ENCODE results near the gene LAMTOR4.

Gene LAMTOR4

GRCh38 chr7:100115026-100115425, 33.7 kb upstream of the LAMTOR4 start:
- no peak for DNase-seq
- H3K4me1 ChIP-seq (ENCODE audit: control extremely low read depth in 1 of 4, control insufficient read depth in 4 of 4, insufficient read depth in 4 of 4, low read length in 3 of 4) = peaks cover 2 to 14% (median 4%) of the 10 kb centered on the region in 4 experiments
- no peak overlapping the region for H3K4me3 ChIP-seq (ENCODE audit: control insufficient read depth in 1 of 7, extremely low read depth in 1 of 7, insufficient read depth in 4 of 7, low read depth in 2 of 7, low read length in 6 of 7)
- H3K36me3 ChIP-seq (ENCODE audit: control insufficient read depth in 4 of 4, insufficient read depth in 4 of 4, low read length in 3 of 4) = peaks cover 0 to 32% (median 22%) of the 10 kb centered on the region in 4 experiments
- no peaks in the 10 kb centered on the region for H3K9me3 ChIP-seq (ENCODE audit: control extremely low read depth in 1 of 5, control insufficient read depth in 4 of 5, insufficient read depth in 2 of 5, low read depth in 1 of 5, low read length in 4 of 5)
- no peak overlapping the region for H3K27ac ChIP-seq (ENCODE audit: insufficient read depth in 1 of 2, low read depth in 1 of 2, low read length in 2 of 2, poor library complexity in 1 of 2, severe bottlenecking in 2 of 2)
- ChIA-PET CTCF (interaction anchor here (1.2 to 3.0 kb wide), 4 partner anchors 10 to 31 kb away, joined by 3 to 10 read pairs (median 8); partner anchors contain the start of genes AP4M1 and MCM7), POLR2A (no interaction called here)
- WGBS (ENCODE audit: insufficient coverage) = 97% methylated on average over 5 of the region's 7 CpGs
- no peaks in the 10 kb centered on the region for H3K27me3 ChIP-seq (replicated peaks in 2 of 5; ENCODE audit: control insufficient read depth in 4 of 5, insufficient read depth in 5 of 5, low read length in 4 of 5)

- Histone ChIP-seq H3K9me3 (ENCODE audit: control extremely low read depth in 1 of 5, control insufficient read depth in 4 of 5, insufficient read depth in 2 of 5, low read depth in 1 of 5, low read length in 4 of 5) (no peaks in the 10 kb centered on the region), H3K36me3 (ENCODE audit: control insufficient read depth in 4 of 4, insufficient read depth in 4 of 4, low read length in 3 of 4) (peaks cover 0 to 7% (median 3%) of the 10 kb centered on the region in 4 experiments), H3K4me1 (ENCODE audit: control extremely low read depth in 1 of 4, control insufficient read depth in 4 of 4, insufficient read depth in 4 of 4, low read length in 3 of 4) (peaks cover 2 to 22% (median 12%) of the 10 kb centered on the region in 4 experiments), H3K4me3 (ENCODE audit: control insufficient read depth in 1 of 7, extremely low read depth in 1 of 7, insufficient read depth in 4 of 7, low read depth in 2 of 7, low read length in 6 of 7) (peak overlapping the region; percentile 73 to 97 (median 94)), H3K27me3 (replicated peaks in 2 of 5; ENCODE audit: control insufficient read depth in 4 of 5, insufficient read depth in 5 of 5, low read length in 4 of 5) (no peaks in the 10 kb centered on the region), H3K27ac (ENCODE audit: insufficient read depth in 1 of 2, low read depth in 1 of 2, low read length in 2 of 2, poor library complexity in 1 of 2, severe bottlenecking in 2 of 2) (peak overlapping the region; percentile 97 to 99)
- 22% methylated on average over 17 of the region's 18 CpGs for WGBS (ENCODE audit: insufficient coverage)
- ChIA-PET POLR2A (no interaction called here), CTCF (no interaction called here)
- no peak for DNase-seq
These were observed 30.2 kb upstream of the LAMTOR4 start for GRCh38 chr7:100118388-100119071.

- peaks cover 0 to 1% (median 0%) of the 10 kb centered on the region in 4 experiments for H3K36me3 ChIP-seq (ENCODE audit: control insufficient read depth in 4 of 4, insufficient read depth in 4 of 4, low read length in 3 of 4)
- ChIA-PET CTCF (interaction anchor here (0.9 to 1.8 kb wide), 4 partner anchors 10 to 31 kb away, joined by 3 to 5 read pairs (median 4); no protein-coding TSS in a partner anchor), POLR2A (interaction anchor here (1.2 kb wide), 1 partner anchor 18 kb away, joined by 4 read pairs; the partner anchor contains the start of genes AP4M1 and MCM7)
- H3K4me1 ChIP-seq (ENCODE audit: control extremely low read depth in 1 of 4, control insufficient read depth in 4 of 4, insufficient read depth in 4 of 4, low read length in 3 of 4) = peaks cover 2 to 22% (median 12%) of the 10 kb centered on the region in 4 experiments
- peak; percentile 94 to 97 (median 96) for DNase-seq
- 0% methylated on average over 38 of the region's 49 CpGs for WGBS (ENCODE audit: insufficient coverage)
- H3K9me3 ChIP-seq (ENCODE audit: control extremely low read depth in 1 of 5, control insufficient read depth in 4 of 5, insufficient read depth in 2 of 5, low read depth in 1 of 5, low read length in 4 of 5) = no peaks in the 10 kb centered on the region
- peak within 1 kb of the TSS; percentile 73 to 97 (median 94) for H3K4me3 ChIP-seq (ENCODE audit: control insufficient read depth in 1 of 7, extremely low read depth in 1 of 7, insufficient read depth in 4 of 7, low read depth in 2 of 7, low read length in 6 of 7)
- no peaks in the 10 kb centered on the region for H3K27me3 ChIP-seq (replicated peaks in 2 of 5; ENCODE audit: control insufficient read depth in 4 of 5, insufficient read depth in 5 of 5, low read length in 4 of 5)
- H3K27ac ChIP-seq (ENCODE audit: insufficient read depth in 1 of 2, low read depth in 1 of 2, low read length in 2 of 2, poor library complexity in 1 of 2, severe bottlenecking in 2 of 2) = peak within 1 kb of the TSS; percentile 97 to 99
These were observed 29.4 kb upstream of the LAMTOR4 start, which contains the start of the genes CNPY4 and TAF6 for GRCh38 chr7:100119072-100119969. CNPY4 (plus strand) TSS chr7:100119634; CDS start chr7:100119745, 111 bp downstream. TAF6 (minus strand) TSS chr7:100119358; CDS start chr7:100114209, 5,149 bp downstream.

DNA sequence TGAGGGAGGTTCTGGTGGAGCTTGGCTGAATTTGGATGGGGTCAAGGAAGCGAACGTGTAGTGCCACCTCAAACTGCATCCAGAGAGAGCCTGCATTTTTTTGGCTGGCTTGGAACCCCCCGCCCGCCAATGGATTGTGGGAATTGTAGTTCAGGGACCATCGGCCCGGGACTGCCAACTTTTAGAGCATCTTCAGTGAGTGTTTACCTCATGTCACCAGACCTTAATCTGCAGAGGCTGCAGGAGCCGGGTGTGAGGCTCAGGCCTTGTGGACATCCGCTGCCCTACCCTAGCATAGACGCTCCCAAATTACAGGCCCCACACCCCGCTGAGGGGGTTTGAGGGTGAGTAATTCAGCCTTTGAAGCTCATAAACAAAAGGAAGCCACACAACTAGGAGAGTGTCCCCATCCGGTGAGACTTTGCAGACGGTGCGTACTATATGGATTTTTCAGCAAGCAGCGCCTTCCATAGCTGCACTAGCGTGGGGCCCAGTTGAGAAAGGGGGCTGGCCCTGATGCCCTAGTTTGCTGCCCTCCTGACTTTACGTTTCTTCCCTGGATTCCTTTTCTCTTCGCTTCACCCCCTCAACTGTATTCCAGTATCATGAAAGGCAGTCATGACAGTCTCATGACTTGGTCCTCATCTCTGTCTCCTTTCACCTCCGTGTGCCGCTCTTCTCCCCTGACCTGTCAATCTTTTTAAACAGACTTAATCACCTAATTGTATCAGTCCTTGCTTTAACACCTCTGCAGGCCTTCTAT, 28.6 kb upstream of the LAMTOR4 start:
- POLR2A ChIA-PET = interaction anchor here (1.2 kb wide), 1 partner anchor 19 kb away, joined by 4 read pairs; the partner anchor contains the start of genes AP4M1 and MCM7
- WGBS (ENCODE audit: insufficient coverage) = 47% methylated on average over 14 of the region's 19 CpGs
- peak; percentile 49 to 76 (median 72) for DNase-seq
- H3K27ac ChIP-seq (ENCODE audit: insufficient read depth in 1 of 2, low read depth in 1 of 2, low read length in 2 of 2, poor library complexity in 1 of 2, severe bottlenecking in 2 of 2) = peak overlapping the region; percentile 97 to 99
- no peaks in the 10 kb centered on the region for H3K9me3 ChIP-seq (ENCODE audit: control extremely low read depth in 1 of 5, control insufficient read depth in 4 of 5, insufficient read depth in 2 of 5, low read depth in 1 of 5, low read length in 4 of 5)
- CTCF ChIA-PET = interaction anchor here (0.9 to 1.8 kb wide), 6 partner anchors 10 to 32 kb away, joined by 3 to 5 read pairs (median 4); no protein-coding TSS in a partner anchor
- peaks cover 0 to 6% (median under 1%) of the 10 kb centered on the region in 4 experiments for H3K36me3 ChIP-seq (ENCODE audit: control insufficient read depth in 4 of 4, insufficient read depth in 4 of 4, low read length in 3 of 4)
- H3K4me1 ChIP-seq (ENCODE audit: control extremely low read depth in 1 of 4, control insufficient read depth in 4 of 4, insufficient read depth in 4 of 4, low read length in 3 of 4) = peaks cover 2 to 24% (median 15%) of the 10 kb centered on the region in 4 experiments
- no peaks in the 10 kb centered on the region for H3K27me3 ChIP-seq (replicated peaks in 2 of 5; ENCODE audit: control insufficient read depth in 4 of 5, insufficient read depth in 5 of 5, low read length in 4 of 5)
- H3K4me3 ChIP-seq (ENCODE audit: control insufficient read depth in 1 of 7, extremely low read depth in 1 of 7, insufficient read depth in 4 of 7, low read depth in 2 of 7, low read length in 6 of 7) = peak overlapping the region; percentile 55 to 97 (median 94)

DNA sequence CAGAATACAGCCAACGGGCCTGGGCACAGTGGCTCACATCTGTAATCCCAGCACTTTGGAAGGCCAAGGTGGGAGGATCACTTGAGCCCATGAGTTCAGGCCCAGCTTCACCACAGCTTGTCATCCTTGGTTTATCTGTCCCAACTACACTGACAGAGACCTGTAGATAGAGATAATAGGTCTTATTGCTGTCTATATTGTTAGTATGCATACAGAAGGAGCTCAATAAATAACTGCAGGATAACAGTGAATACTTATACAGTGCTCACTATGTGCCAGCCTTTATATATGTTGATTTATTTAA, 28.0 kb upstream of the LAMTOR4 start:
- WGBS (ENCODE audit: insufficient coverage) = 91% methylated on average over 1 of the region's 1 CpG
- CTCF ChIA-PET = interaction anchor here (0.9 to 1.8 kb wide), 6 partner anchors 9 to 33 kb away, joined by 3 to 5 read pairs (median 4); no protein-coding TSS in a partner anchor
- Histone ChIP-seq H3K27me3 (replicated peaks in 2 of 5; ENCODE audit: control insufficient read depth in 4 of 5, insufficient read depth in 5 of 5, low read length in 4 of 5) (no peaks in the 10 kb centered on the region), H3K27ac (ENCODE audit: insufficient read depth in 1 of 2, low read depth in 1 of 2, low read length in 2 of 2, poor library complexity in 1 of 2, severe bottlenecking in 2 of 2) (peak overlapping the region in 1 of 2 experiments; percentile 99), H3K4me1 (ENCODE audit: control extremely low read depth in 1 of 4, control insufficient read depth in 4 of 4, insufficient read depth in 4 of 4, low read length in 3 of 4) (peaks cover 2 to 27% (median 17%) of the 10 kb centered on the region in 4 experiments), H3K4me3 (ENCODE audit: control insufficient read depth in 1 of 7, extremely low read depth in 1 of 7, insufficient read depth in 4 of 7, low read depth in 2 of 7, low read length in 6 of 7) (peak overlapping the region in 3 of 7 experiments; percentile 84 to 95 (median 95)), H3K9me3 (ENCODE audit: control extremely low read depth in 1 of 5, control insufficient read depth in 4 of 5, insufficient read depth in 2 of 5, low read depth in 1 of 5, low read length in 4 of 5) (no peaks in the 10 kb centered on the region), H3K36me3 (ENCODE audit: control insufficient read depth in 4 of 4, insufficient read depth in 4 of 4, low read length in 3 of 4) (peaks cover 0 to 6% (median under 1%) of the 10 kb centered on the region in 4 experiments)
- no peak for DNase-seq
- POLR2A ChIA-PET = interaction anchor here (1.2 kb wide), 1 partner anchor 19 kb away, joined by 4 read pairs; the partner anchor contains the start of genes AP4M1 and MCM7

- no peak for DNase-seq
- no peak overlapping the region for H3K27ac ChIP-seq (ENCODE audit: insufficient read depth in 1 of 2, low read depth in 1 of 2, low read length in 2 of 2, poor library complexity in 1 of 2, severe bottlenecking in 2 of 2)
- POLR2A ChIA-PET = no interaction called here
These were observed 26.7 kb upstream of the LAMTOR4 start for GRCh38 chr7:100122067-100122466.

More at GRCh38 chr7:100122067-100122466, 26.7 kb upstream of the LAMTOR4 start:
- Histone ChIP-seq H3K27me3 (replicated peaks in 2 of 5; ENCODE audit: control insufficient read depth in 4 of 5, insufficient read depth in 5 of 5, low read length in 4 of 5) (no peaks in the 10 kb centered on the region), H3K36me3 (ENCODE audit: control insufficient read depth in 4 of 4, insufficient read depth in 4 of 4, low read length in 3 of 4) (peaks cover 0 to 6% (median under 1%) of the 10 kb centered on the region in 4 experiments), H3K4me1 (ENCODE audit: control extremely low read depth in 1 of 4, control insufficient read depth in 4 of 4, insufficient read depth in 4 of 4, low read length in 3 of 4) (peaks cover 2 to 32% (median 25%) of the 10 kb centered on the region in 4 experiments), H3K9me3 (ENCODE audit: control extremely low read depth in 1 of 5, control insufficient read depth in 4 of 5, insufficient read depth in 2 of 5, low read depth in 1 of 5, low read length in 4 of 5) (no peaks in the 10 kb centered on the region), H3K4me3 (ENCODE audit: control insufficient read depth in 1 of 7, extremely low read depth in 1 of 7, insufficient read depth in 4 of 7, low read depth in 2 of 7, low read length in 6 of 7) (no peak overlapping the region)
- CTCF ChIA-PET = no interaction called here
- 98% methylated on average over 6 of the region's 13 CpGs for WGBS (ENCODE audit: insufficient coverage)
